ENCODE results near the gene MAPK11.

GRCh38 chr22:50310949-50311444 is 40.8 kb upstream of the MAPK11 start:
- TF ChIP-seq CTCF (conservative IDR thresholded peaks at IDR 0.05 in 1 of 2, IDR thresholded peaks at IDR 0.05 in 1 of 2; ENCODE audit: low read depth in 1 of 2, low read length in 2 of 2) (no peak), EZH2 (IDR thresholded peaks at IDR 0.05; ENCODE audit: low read length, missing control alignments) (no peak)

All from fibroblast of lung (primary cell).